GM21360 (cell line): Measurements from ENCODE around the gene POGZ.

Experiments used
- ATAC-seq: cut with Tn5 transposase; IDR thresholded peaks from one replicate; pipeline ENCODE4 v1.9.1; 2021; ENCODE audit warnings: mild to moderate bottlenecking, moderate library complexity; ENCODE audit not compliant: unreplicated experiment

Gene POGZ

GRCh38 chr1:151459331-151460046 lies at the start of gene POGZ:
TSS of gene POGZ (minus strand) at chr1:151459494. CDS start at chr1:151442204, 17,290 bp downstream.
- ATAC-seq = peak; percentile 48

- no peak for ATAC-seq
Observed at GRCh38 chr1:151508833-151509232, 49.5 kb upstream of the POGZ start.

GRCh38 chr1:151504759-151505158 lies 45.5 kb upstream of the POGZ start:
- no peak for ATAC-seq

GRCh38 chr1:151504252-151504651 lies 45.0 kb upstream of the POGZ start:
- ATAC-seq = no peak

GRCh38 chr1:151502859-151503780 lies 43.8 kb upstream of the POGZ start:
- ATAC-seq = no peak

GRCh38 chr1:151502035-151502700 lies 42.9 kb upstream of the POGZ start:
- ATAC-seq = no peak

- no peak for ATAC-seq
Observed at GRCh38 chr1:151501474-151501873, 42.2 kb upstream of the POGZ start.

GRCh38 chr1:151499930-151500329 lies 40.6 kb upstream of the POGZ start:
- no peak for ATAC-seq

- ATAC-seq = no peak
Observed at GRCh38 chr1:151499365-151499764, 40.1 kb upstream of the POGZ start.

- ATAC-seq = no peak
Observed at GRCh38 chr1:151495316-151495715, 36.0 kb upstream of the POGZ start.

GRCh38 chr1:151494741-151495281 lies 35.5 kb upstream of the POGZ start:
- no peak for ATAC-seq

- ATAC-seq = no peak
Observed at GRCh38 chr1:151493042-151493441, 33.7 kb upstream of the POGZ start.

- ATAC-seq = no peak
Observed at GRCh38 chr1:151492120-151492519, 32.8 kb upstream of the POGZ start.

- no peak for ATAC-seq
Observed at GRCh38 chr1:151491641-151492040, 32.3 kb upstream of the POGZ start.

GRCh38 chr1:151486557-151486956 lies 27.3 kb upstream of the POGZ start:
- no peak for ATAC-seq

- ATAC-seq = no peak
Observed at GRCh38 chr1:151485685-151486255, 26.5 kb upstream of the POGZ start.

- no peak for ATAC-seq
Observed at GRCh38 chr1:151482017-151482416, 22.7 kb upstream of the POGZ start.

- ATAC-seq = no peak
Observed at GRCh38 chr1:151479462-151479861, 20.2 kb upstream of the POGZ start.

- ATAC-seq = no peak
Observed at GRCh38 chr1:151478923-151479322, 19.6 kb upstream of the POGZ start.

- no peak for ATAC-seq
Observed at GRCh38 chr1:151478140-151478812, 19.0 kb upstream of the POGZ start.
